CD4-positive, alpha-beta T cell treated with Interferon alpha-2 for 1 hour (primary cell): Measurements from ENCODE around the gene SLC13A4.
"Not testable (repeated sequence)": the region's sequence is repeated elsewhere in the genome, so short reads cannot be mapped to it uniquely, and the experiment has no call there.

ENCODE experiments used
- DNase-seq, 2 donors: peaks; one replicate each; pipeline ENCODE4 v3.0.0-alpha.2; 2020 to 2022

The SLC13A4 gene

DNA sequence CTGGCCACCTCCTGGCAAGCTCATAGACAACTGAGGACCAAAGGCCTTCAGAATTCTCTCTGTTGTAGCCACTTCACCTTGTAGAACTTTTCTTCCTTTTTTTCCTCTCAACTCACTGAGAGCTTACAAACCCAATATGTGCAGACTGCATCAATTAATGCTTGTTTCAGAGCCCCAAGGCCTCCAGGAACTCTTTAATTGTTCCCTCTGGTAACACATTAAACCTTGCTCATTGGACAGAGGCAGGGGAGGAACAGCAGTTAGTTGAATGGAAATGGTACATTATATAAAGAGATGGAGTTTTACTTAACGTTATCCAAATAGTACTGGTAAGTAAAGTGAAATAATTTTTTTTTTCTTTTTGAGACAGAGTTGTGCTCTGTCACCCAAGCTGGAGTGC is 40.5 kb downstream of the SLC13A4 start:
- DNase-seq: no peak

DNA sequence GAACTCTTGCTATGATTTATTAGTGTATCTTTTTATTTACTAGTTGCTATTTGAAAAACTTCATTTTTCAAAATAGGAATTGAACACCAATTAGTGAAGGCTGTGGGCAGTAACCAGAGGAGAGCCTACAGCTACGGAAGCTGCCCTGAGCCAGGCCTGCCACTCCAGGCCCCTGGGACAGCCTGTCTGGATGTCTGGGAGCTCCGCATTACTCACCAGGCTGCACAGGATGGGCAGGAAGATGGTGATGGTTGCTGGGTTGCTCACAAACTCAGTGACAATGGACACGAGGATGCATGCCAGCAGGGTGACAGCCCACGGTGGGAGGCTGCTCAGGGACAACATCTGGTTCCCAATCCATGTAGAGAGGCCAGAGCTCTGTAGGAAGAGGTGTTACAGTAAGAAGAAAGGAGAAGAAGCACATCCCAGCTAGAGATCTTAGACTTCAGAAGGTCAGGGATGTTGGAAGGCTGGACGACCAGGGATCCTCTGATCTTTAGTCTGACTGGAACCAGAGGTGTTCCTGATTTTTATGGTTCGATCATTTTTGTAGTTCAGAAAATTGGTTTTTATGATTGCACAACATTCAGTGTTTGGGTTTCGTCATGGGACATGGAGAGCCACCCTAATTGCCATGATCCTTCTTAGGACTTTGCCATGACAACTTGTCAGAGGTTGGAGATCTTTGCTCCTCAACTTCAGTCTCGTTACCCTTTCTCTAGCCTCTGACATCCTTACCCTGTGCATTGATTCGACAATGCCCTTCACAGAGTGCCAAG is 42.5 kb downstream of the SLC13A4 start:
- DNase-seq: no peak

DNA sequence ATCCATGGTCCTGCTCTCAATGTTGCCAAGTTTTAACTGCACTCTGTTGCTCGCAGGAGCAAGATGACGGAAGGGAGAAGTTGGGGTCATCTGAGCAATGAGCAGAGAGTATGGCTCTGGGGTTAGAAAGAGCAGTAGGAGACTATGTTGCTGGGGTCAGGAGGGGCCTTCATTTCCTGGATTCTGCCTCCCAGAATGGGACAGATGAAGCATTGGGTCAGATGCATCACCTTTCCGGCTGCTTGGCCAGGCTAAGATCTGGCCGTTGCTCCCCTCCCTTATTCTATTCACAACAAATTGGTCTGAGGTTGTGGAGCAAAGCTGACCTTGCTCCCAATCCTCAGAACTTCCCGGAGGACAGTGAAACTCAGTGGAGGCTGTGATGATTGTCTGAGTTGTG is 43.3 kb downstream of the SLC13A4 start:
- no peak for DNase-seq

DNA sequence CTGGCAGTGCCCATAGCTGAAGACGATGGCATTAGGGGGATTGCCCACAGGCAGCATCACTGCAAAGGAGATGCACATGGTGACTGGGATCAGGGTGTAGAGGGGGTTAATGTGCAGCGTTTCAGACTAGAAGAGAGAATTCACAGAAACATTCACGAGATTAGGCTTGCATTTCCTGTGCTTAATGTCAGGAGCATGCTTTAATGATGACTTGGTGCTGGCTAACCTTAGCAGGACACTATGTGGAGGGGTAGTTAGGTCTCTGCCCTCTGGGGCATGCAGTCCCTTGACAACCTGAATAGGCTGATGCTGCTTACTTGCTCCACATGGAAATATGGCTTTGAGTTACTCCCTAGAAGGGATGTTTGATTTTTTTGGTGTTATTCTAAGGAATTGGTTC is 43.9 kb downstream of the SLC13A4 start:
- DNase-seq: no peak

DNA sequence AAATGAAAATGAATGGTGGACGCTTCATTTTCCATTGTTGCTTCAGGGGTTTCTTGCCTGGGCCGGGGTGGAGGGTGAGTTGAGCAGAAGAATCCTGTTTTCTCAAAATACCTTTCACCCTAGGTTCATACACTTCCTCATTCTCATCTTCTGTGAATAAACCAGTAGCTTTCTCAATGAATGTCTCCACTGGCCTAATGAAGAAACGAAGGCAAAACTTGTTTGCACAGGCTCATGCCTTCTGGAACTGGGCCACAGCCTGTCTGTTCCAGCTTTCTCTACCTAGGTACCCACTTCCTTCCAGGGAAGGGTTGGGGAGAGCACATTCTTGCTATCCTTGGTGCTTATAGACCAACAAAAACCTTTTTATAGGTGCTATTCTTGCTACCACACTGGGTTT is 44.4 kb downstream of the SLC13A4 start:
- no peak for DNase-seq

DNA sequence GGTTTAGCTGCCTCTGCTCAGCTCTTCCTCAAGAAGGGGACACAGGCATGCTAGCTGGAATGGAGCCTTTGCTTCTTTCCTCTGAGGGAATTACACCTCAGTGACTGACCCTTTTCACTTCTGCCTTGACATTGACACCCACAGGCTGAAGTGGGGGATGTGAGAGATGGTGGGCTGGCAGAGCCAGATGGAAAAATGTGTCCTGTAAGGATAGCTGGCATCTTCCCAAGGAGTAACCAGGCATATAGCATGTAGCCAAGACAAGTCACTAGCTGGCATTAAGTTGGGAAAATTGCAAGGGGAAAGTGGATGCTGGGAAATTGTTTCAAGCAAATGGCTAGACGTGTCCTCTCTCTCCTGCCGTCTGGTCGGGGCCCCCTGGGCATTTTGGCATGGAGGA is 45.8 kb downstream of the SLC13A4 start:
- no peak for DNase-seq

DNA sequence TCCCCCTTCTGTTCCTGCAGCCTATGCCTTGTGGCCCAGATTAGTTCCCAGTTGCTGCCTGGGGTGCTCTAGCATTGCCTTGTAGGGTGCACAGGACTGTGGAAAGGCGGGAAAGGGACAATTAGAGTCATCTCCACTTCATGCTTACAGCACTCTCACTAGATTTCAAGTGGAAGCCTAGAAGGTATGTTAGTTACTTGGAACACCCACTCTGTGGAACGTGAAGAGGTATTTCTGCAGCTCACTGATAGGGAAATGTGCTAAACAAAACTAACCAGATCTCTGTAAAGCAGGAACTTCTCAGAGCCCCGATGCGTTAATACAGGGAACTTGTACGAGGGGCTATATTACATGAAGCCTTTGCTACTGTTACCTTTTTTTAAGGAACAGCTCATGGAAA is 46.2 kb downstream of the SLC13A4 start:
- DNase-seq: no peak

DNA sequence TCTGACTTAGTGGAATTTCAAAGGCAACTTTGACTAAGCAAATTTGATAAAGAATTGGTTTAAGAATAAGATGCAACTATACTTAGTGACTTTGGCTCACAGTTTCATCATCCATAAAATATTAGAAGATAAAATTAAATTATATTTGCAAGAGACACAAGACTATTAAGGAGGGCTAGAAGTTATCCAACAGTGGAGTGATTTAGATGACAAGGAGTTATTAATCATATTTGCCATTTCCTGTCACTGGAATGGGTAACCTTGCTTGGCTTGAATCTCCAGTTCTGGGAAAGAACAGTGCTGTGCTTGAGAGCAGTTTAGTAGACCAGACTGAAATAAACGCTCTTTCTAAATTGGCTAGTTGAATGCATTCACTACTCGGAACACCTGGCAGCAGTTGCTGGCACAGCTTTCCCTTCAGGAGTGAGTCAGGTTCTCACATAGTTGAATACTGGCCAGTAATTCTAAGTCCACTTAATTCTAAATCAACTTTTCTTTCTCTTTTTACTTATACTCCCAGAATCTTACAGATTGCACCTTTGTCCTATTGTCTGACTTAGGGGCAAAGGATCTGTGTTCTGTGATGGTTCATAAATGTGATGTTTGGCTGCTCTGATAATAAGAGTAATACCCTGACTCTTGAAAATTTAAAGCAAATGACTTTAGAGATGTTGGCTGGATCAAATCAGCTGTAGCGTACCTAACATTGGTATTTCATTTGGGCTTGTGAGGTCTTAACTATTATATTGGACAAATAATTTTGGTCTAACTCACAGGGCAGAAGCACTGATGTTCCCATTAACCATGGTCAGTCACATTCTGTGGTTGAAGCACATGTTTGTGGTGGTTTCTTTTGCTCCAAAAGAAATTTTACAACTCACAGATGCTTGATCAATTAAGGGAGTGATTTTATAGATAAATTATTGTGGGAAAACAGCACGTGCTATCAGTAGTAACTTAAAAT is 49.1 kb downstream of the SLC13A4 start:
- no peak for DNase-seq

DNA sequence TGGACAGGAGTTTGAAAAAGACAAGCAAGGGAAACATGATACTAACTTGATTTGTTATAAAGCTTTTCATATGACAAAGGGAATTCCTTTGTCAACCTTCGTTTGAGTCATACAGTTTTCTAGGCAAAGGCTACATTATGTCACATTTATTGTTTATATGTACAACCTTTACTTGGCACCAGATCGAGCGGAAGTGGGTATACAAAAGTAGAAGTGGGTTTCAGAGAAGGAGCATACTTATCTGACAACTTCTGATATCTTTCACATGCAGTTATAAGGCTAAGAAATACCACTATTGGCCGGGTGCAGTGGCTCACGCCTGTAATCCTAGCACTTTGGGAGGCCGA is 54.7 kb downstream of the SLC13A4 start:
- DNase-seq: no peak

DNA sequence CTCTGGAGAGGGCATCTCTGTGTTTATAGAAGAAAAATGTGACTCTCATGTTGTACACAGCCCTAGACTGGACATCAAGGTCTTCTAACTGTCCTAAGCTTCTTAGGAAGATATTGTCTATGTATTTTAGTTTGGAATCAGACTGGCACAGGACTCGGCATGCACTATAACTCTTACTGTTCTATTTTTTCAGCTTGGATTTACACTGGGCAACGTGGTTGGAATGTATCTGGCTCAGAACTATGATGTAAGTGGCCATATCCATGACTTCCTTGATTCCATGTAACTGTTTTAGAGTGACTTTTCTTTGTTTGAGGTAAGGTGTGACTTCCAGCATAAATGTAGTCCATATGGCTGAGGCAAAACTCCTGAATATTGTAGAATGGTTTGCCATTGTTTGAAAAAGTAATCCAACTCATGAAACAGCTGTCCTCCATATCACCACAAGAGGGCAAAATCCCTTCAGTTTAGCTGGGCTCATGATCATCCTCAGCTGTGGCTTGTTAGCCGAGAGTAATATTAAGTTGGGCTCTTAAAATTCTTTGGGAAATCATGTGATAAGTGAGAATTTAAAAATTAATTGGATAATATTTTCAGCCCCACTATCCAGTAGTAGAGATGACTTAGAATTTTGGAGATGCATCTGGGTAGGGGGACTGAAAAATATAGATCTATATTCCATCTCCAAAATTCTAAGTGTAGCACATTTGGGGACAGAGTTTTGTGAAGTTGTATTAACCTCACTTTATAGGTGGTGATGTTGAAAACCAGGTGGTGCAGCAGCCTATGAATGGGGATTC is 55.2 kb downstream of the SLC13A4 start:
- peak in 1 of 2 donors; percentile 35 for DNase-seq

DNA sequence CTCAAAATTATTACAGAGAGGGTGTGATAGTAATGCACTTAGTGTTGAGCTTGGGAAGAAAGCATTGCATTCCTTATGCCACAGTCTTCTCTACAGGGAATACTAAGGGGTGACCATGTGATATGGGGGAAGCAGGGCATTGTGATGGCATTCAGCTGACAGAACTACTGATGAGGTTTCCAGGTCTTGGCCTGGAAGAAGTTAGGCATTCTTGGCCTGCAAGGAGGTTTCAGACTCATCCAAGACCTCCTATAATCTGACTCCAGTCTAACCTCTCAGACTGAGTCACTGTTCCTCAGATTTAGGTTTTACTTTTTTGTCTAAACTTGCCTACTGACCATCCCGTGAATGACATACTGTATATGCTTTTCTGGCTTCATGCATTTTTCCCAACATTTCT is 57.8 kb downstream of the SLC13A4 start:
- DNase-seq: no peak

DNA sequence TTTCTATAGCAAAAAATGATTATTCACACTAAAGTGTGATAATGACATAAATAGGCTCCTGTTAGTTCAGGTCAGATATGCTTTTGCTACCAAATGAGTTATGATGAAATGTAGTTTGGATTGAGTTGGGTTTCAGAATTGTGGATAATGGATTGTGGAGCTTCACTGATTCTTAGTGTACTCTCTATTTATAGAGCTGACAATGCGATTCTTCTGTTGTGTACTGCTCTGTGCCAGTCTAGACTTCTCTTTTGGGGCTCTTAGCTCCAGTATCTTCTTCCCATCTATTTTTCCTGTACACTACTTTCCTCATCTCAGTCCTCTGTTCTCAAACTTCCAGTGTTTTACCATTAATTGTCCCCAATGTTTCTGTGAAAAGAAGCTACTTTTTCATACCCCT is 58.2 kb downstream of the SLC13A4 start:
- no peak for DNase-seq

DNA sequence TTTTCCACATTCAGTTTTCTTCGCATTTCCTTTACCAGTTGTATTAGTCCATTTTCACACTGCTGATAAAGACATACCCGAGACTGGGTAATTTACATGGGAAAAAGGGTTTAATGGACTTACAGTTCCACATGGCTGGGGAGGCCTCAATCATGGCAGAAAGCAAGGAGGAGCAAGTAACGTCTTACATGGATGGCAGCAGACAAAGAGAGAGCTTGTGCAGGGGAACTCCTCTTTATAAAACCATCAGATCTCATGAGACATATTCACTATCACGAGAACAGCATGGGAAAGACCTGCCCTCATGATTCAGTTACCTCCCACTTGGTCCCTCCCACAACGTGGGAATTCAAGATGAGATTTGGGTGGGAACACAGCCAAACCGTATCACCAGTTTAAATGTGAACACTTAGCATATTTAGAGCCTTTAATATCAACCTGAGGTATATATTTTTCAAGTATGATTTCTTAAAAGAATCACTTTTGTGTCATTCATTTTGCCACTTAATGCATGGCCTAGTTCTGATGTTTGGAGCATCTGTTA is 59.1 kb downstream of the SLC13A4 start:
- DNase-seq: not testable (repeated sequence)

DNA sequence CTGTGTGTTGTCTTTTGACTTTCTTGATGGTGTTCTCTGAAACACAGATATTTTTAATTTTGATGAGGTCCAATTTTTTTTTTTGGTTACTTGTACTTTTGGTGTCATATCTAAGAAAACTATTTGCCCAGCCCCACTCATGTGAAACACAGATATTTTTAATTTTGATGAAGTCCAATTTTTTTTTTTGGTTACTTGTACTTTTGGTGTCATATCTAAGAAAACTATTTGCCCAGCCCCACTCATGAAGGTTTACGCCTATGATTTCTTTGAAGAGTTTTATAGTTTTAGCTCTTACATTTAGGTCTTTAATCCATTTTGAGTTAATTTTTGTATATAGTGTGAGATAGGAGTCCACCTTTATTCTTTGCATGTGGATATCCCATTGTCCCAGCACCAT is 60.4 kb downstream of the SLC13A4 start:
- DNase-seq: not testable (repeated sequence)

DNA sequence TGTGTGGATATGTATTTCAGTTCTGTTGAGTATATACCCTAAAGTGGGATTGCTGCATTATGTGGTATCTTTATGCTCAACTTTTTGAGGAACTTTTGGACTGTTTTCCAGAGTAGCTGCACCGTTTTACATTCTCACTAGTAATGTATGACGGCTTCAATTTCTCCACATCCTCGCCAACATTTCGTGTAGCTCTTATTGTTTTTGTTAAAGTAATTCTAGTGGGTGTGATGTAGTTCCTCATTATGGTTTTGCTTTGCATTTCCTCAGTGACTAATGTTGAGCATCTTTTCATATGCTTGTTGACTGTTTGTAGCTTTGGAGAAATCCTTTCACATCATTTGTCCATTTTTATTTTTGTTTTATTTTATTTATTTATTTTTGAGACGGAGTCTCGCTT is 61.1 kb downstream of the SLC13A4 start:
- DNase-seq: no peak

DNA sequence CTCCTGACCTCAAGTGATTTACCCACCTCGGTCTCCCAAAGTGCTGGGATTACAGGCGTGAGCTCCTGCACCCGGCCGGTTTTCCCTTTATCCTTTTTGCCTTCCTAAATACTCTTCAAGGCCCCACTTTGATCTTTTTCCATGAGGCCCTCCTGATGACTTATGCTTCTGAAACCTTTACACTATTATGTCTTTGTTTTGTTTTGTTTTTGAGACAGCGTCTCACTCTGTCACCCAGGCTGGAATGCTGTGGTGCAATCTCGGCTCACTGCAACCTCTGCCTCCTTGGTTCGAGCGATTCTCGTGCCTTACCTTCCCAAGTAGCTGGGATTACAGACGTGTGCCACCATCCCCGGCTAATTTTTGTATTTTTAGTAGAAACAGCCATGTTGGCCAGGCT is 61.8 kb downstream of the SLC13A4 start:
- no peak for DNase-seq

DNA sequence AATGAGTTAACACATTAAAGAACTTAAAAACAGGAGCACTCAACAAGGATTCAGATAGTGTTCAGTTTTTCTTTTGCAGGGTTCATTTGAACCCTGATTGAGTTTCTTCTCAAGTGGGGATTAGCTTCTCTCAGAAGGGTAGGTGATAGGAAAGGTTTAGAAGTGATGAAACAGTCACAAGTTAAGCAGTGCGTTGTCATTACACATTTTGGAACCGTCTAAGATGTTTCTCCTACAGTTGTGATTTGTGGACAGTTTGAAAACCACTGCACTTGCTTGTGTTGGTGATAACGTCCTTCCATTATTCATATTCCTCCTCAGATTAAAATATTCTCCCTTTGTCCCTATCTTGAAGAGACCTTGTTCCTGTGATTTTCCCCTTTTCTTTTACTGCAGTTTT is 62.9 kb downstream of the SLC13A4 start:
- no peak for DNase-seq

DNA sequence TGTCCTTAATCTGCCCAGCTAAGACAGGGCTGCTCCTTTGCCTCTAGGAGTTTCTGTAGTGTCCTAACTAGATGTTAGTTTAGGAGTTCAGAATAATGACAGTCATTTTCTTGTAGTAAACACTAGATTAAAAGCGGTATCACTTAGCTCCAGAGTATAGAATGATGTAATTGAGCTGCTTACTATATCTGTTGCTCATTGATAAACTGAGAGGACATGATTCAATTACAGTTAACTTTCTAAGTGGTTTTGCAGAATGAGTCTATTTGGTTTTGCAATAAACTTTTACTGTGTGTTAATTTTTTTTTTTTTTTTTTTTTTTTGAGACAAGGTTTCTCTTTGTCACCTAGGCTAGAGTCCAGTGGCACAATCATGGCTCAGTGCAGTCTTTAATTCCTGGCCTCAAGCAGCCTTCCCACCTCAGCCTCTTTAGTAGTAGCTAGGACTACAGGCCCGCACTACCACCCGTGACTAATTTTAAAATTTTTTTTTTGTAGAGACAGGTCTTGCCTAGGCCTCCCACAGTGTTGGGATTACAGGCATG is 63.9 kb downstream of the SLC13A4 start:
- DNase-seq: no peak

DNA sequence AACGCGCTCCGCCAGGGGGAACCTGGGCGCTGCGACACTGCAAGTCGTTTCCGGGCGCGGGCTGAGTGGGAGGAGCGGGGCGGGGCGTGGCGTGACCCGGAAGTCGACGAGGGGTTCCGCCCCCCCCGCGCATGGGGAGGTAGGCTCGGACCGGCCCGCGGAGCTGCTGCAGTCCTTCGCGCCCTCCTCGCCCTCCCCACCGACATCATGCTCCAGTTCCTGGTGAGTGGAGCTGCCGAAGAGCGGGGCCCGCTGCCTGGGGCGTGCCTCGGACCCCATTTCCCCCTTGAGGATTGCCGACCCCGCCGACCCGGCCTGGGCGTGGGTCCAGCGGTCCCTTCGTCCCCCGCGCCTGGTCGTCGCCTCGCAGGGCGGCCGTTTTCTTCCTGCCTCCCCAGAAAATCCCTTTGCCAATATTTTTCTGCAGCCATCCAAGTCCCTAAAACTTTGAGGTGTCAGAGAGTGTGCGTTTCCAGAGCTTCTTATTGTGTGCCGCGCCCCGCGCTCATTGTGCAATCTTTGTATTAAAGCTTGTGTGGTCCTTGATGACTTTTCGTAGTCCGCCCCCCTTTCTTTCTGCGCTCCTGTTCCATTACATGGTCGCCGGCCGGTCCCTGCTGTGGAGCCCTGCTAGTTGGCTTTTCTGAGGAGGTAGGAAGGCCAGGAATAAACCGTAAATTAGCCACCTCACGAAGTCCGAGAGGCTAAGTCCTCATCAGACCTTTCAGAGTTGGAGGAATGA is 65.4 kb downstream of the SLC13A4 start, which contains the start of gene STMP1:
TSS of gene STMP1 (plus strand) at position 142 of the 742 bp plus-strand sequence.
- DNase-seq: peak; percentile 93 to 96

DNA sequence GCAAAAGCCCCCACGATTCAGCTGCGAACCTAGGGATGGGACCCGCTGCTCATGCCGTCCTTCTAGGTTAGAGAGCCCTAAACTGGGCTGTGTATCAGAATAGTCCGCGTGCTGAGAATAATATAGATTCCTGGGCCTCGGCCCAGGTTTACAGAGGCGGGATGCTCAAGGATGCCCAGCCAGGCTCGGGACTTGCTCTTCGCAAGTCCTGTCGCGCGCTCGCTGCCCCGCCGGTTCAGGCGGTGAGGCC is 65.9 kb downstream of the SLC13A4 start:
- DNase-seq: no peak

DNA sequence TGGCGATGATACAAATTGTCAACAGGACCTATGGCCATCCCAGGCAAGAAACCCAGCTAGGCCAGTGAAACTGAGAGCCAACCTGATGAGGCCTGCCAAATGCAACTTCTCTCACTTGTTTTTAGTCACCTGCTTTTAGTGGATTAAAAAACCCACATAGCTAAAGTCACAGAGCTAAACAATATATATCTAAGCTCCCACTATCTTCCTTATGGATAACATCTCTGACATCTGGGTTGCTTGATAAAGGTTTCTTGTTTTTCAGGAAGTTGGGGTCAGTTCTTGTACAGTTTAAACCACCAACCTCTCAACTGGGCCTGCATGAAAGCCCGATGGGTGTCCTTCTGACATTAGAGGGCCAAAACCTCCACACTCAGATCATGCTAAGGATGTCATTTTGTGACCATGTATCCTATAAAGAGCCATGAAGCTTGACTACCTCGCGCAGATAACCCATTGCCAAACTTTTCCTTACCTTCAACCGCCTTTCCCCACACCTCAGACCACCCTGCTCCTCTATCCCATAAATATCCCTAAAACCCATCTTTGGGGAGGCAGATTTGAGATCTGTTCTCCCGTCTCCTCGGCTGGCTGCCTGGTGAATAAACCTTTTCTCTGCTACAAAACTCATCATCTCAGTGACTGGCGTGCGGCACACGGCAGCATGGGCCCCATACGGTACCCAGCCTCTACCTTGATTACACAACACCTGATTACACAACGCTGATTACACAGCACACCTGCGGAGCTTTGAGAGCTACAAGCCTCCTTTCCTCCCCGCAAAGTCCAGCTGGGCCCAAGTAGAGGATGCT is 66.5 kb downstream of the SLC13A4 start:
- DNase-seq: no peak
